VCaP (cell line): ENCODE data around the gene AMER3.
A peak's percentile ranks its signal among the peaks of the same experiment; 100 is the strongest.

Source experiments
- H3K27ac ChIP-seq: fragments of 450-650 bp; 2 replicates; pipeline ENCODE4 v1.5.1; 2017
- TF ChIP-seq, protein P1 (sequence below): fragments of 450-650 bp; conservative IDR thresholded peaks from 2 replicates; pipeline ENCODE4 v1.5.1; 2017; ENCODE audit warnings: mild to moderate bottlenecking, moderate library complexity

Gene AMER3

DNA sequence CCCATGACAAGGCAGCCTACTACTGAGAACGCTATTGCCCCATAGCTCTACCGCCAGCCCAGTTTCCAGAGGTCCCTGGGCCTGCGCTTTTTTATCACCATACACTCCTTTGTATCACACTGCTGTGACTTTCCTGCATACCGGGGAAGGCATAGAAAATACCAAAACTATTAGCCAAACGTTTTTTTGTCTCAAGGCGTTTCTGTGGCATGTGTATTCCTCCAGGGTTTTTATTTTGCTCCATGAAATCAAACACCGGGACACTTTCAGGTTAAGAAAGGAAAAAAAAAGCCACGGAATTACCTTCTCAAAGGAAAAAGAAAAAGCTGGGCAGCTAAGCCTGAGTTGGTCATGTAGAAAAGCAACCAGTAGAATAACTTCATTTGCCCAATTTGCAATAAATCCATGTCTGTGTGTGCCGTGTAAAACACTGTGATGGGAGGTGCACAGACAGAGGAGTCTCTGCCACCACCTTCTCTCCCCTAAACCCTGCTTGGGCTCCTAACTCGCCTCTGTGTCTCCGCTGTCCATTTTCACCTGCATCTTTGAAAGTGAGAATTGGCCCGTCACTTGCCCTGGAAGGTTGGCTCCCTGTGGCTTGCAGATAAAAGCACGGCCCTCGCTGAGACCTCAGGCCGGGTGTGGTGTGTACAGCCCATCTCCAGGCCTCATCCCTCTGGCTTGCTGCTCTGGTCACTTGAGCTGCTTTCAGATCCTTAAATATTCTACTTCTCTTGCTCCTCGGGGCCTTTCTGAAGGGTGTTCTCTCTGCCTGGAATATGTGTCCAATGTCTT, 1.7 kb downstream of the AMER3 start:
- TF ChIP-seq, protein P1, sequence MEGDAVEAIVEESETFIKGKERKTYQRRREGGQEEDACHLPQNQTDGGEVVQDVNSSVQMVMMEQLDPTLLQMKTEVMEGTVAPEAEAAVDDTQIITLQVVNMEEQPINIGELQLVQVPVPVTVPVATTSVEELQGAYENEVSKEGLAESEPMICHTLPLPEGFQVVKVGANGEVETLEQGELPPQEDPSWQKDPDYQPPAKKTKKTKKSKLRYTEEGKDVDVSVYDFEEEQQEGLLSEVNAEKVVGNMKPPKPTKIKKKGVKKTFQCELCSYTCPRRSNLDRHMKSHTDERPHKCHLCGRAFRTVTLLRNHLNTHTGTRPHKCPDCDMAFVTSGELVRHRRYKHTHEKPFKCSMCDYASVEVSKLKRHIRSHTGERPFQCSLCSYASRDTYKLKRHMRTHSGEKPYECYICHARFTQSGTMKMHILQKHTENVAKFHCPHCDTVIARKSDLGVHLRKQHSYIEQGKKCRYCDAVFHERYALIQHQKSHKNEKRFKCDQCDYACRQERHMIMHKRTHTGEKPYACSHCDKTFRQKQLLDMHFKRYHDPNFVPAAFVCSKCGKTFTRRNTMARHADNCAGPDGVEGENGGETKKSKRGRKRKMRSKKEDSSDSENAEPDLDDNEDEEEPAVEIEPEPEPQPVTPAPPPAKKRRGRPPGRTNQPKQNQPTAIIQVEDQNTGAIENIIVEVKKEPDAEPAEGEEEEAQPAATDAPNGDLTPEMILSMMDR: no peak
- peak overlapping the region; percentile 85 for H3K27ac ChIP-seq

DNA sequence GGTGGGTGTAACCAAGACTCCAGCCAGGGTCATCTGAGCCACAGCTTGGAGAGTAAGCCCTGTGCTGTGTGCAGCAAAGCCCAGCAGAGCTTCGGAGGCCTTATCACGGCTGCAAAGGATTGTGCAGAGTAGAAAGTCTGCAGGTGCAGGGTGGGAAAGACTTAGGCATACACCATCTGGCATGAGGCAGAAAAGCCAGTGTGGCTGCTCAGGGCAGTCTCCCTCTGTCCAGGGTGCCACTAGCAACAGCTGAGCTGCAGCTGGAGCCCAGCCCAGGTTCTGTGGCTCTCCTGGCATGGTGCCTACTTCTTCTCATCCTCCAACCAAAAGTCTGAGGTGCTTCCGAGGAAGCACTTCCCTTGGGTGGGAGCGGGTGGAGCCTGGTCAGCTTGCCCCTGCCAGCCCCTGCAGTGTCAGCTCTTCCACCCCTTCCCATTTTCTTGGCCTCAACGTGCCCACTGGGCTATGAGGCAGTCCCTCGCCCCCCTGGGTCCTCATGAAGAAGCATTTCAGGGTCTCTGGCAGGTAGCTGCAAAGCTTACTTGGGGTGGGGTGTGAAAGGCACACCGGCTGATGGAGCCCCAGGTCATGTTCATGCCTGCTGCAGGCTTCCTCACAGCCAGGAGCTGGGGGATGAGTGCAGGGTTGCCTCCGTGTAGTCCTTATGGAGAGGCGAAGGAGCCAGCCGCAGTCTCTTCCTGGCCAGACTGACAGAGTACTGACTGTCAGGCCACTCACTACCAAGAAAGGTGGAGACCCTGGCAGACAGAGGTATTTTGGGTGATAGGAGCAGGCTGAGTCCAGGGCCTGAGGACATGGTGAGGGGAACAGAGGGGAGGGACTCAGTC, 4.8 kb downstream of the AMER3 start:
- TF ChIP-seq, protein P1: no peak
- 0 out of 2 replicates have a peak overlapping the region, but pooled peaks have one; percentile 16 for H3K27ac ChIP-seq

DNA sequence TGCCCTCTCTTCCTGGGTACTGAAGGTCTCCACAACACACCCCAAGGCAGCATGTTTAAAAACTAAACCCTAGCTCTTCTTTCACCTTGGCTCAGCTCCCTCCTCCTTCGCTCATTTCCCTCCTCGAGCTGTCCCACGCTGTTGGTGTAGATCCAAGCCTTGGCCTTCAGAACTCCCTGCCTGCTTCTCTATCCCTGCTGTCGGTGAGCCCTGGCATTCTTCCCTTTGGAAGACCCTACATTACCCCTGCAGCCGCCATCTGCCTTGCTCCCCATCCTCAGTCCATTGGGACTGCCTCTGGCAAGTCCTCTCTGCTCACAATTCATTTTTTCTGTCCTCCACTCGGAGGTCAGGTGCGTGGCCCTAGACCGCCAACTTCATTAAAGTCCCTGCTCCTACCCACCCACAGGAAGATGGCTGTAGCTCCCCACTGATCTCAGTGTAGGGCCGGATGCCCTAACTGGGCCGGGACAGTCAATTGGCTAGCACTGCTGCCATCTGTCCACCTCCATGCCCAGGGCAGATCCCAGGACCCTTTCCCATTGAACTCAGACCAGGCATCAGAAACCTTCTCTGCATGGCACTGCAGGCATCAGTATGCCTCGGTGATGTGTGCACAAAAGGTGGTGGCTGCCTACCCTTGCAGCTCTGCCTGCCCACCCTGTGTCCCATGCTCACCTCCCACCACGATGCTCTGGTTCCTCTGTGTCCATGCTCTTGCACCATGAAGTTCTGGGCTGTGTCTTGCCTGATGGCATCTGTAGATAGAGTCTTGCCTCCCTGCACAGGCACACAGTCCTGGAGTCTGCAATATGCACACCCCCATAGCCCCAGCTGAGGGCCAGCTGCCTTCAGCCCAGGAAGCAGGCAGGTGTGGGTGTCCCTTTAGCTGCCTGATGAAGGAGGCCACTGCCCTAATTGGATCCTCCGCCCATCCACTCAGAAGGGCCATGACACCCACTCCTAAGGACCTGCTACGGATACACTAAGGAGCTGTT, 5.7 kb downstream of the AMER3 start:
- H3K27ac ChIP-seq: no peak overlapping the region
- TF ChIP-seq, protein P1: no peak

DNA sequence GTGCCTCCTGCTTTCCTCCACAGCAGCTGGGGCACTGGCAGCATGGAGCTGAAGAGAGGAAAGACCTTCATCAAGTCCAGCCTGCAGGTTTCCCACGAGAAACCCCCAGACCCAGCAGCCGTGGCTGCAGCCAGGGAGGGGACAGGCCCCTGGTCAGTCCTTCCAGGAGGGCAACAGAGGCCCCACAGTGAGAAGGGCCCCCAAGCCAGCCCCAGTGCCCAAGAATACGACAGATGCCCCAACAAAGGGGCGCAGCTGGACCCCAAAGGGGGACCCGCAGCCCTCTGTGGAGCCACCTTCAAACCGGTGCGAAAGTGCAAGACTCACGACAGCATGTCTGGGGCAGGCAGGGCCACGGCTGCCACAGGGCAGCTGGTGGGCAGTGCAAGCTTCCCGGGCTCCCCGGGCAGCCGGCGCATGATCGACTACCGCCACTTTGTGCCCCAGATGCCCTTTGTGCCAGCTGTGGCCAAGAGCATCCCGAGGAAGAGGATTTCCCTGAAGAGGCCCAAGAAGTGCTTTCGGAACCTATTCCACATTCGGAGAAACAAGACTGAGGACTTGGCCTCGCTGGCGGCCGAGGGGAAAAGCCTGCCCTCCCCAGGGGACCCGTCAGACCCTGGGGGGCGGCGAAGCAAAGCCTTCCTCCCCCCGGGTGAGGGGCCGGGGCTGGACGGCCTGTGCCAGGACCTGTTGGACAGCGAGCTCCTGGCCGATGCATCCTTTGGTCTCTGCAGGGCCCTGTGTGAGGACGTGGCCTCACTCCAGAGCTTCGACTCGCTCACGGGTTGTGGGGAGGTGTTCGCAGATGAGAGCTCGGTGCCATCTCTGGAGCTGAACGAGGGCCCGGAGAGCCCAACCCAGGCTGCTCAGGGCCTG, 6.9 kb downstream of the AMER3 start:
- TF ChIP-seq, protein P1: no peak
- H3K27ac ChIP-seq: no peak overlapping the region

DNA sequence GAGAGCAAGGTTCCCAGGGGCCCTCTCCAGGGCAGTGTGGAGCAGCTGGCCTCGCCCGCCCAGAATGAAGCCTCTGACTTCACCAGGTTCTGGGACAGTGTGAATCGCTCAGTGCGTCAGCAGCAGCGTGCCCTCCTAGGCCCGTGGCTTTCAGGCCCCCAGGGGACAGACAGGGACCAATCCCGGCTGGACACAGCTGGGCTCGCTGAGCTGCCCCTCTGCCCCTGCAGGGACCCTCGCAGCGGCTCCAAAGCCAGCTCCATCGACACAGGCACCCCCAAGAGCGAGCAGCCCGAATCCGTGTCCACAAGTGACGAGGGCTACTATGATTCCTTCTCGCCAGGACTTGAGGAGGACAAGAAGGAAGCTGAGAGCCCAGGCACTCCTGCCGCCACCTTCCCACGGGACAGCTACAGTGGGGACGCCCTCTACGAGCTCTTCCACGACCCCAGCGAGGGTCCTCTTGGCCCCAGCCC, 7.6 kb downstream of the AMER3 start:
- TF ChIP-seq, protein P1: no peak
- H3K27ac ChIP-seq: no peak overlapping the region

DNA sequence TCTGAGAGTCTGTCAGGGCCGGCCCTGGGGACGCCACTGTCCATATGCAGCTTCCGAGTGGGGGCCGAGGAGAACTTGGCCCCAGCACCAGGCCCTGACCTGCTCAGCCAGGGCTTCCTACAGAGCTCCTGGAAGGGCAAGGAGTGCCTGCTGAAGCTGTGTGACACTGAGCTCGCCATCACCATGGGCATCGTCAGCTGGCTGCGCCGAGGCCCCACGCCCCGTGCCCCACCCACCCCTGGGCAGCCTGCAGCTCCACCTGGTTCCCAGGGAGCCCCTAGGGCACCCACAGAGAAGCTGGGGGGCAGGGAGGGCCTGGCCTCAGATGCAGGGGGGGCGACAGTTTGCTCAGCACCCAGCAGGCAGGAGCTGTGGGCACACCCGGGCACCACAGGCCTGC, 8.1 kb downstream of the AMER3 start:
- TF ChIP-seq, protein P1: no peak
- H3K27ac ChIP-seq: no peak overlapping the region
